HepG2 (cell line): ENCODE results near the gene TEKT5. TPM values are rescaled to one million over a fixed set of nuclear protein-coding genes. Genes with fewer than 3 reads are reported as not detected.
A peak's percentile ranks its signal among the peaks of the same experiment; 100 is the strongest.

ENCODE experiments used
- E2F5 ChIP-seq: sonication (generic); formaldehyde crosslinking; conservative IDR thresholded peaks from 2 replicates; pipeline ENCODE4 v1.4.0; 2020; ENCODE audit warnings: missing genetic modification reagents
- HNF4A ChIP-seq: sonication (generic); formaldehyde crosslinking; IDR thresholded peaks from 2 replicates; pipeline ENCODE4 v1.4.0; 2020; ENCODE audit warnings: missing genetic modification reagents
- HNRNPH1 ChIP-seq: fragments of 200-400 bp; formaldehyde crosslinking; optimal IDR thresholded peaks from 2 replicates; pipeline ENCODE3; 2017; ENCODE audit warnings: mild to moderate bottlenecking, low read depth, low read length
- KDM1A ChIP-seq: IDR thresholded peaks from 2 replicates; pipeline ENCODE4 v1.6.1; 2016; ENCODE audit warnings: missing compliant biosample characterization
- MAF1 ChIP-seq: sonication (generic); formaldehyde crosslinking; IDR thresholded peaks from 2 replicates; pipeline ENCODE4 v1.5.0; 2020; ENCODE audit warnings: missing genetic modification reagents, borderline replicate concordance
- MLLT10 ChIP-seq: sonication (generic); formaldehyde crosslinking; IDR thresholded peaks from 2 replicates; pipeline ENCODE4 v1.4.0; 2020; ENCODE audit warnings: missing genetic modification reagents
- MNT ChIP-seq: fragments of 450-650 bp; IDR thresholded peaks from 2 replicates; pipeline ENCODE4 v1.6.1; 2016
- NR0B2 ChIP-seq: sonication (generic); formaldehyde crosslinking; IDR thresholded peaks from 2 replicates; pipeline ENCODE4 v1.4.0; 2020; ENCODE audit warnings: mild to moderate bottlenecking, missing genetic modification reagents
- PPARG ChIP-seq: conservative IDR thresholded peaks from 2 replicates; pipeline ENCODE4 v1.6.1; 2016; ENCODE audit warnings: missing biosample characterization, missing genetic modification reagents
- TARDBP ChIP-seq: sonication (generic); formaldehyde crosslinking; IDR thresholded peaks from 2 replicates; pipeline ENCODE4 v1.8.0; 2022; ENCODE audit warnings: mild to moderate bottlenecking, missing genetic modification reagents
- ZBTB10 ChIP-seq: sonication (generic); formaldehyde crosslinking; IDR thresholded peaks from 2 replicates; pipeline ENCODE4 v1.4.0; 2020; ENCODE audit warnings: missing genetic modification reagents, borderline replicate concordance
- ZNF10 ChIP-seq: sonication (generic); formaldehyde crosslinking; IDR thresholded peaks from 2 replicates; pipeline ENCODE4 v1.4.0; 2020; ENCODE audit warnings: mild to moderate bottlenecking, low read depth, missing genetic modification reagents, borderline replicate concordance
- ZNF160 ChIP-seq: sonication (generic); formaldehyde crosslinking; IDR thresholded peaks from 2 replicates; pipeline ENCODE4 v1.8.0; 2022; ENCODE audit warnings: mild to moderate bottlenecking, inconsistent platforms, missing genetic modification reagents
- ZNF550 ChIP-seq: sonication (generic); formaldehyde crosslinking; IDR thresholded peaks from 2 replicates; pipeline ENCODE4 v1.4.0; 2020; ENCODE audit warnings: mild to moderate bottlenecking, missing genetic modification reagents, borderline replicate concordance
- ZNF672 ChIP-seq: sonication (generic); formaldehyde crosslinking; IDR thresholded peaks from 2 replicates; pipeline ENCODE4 v1.8.1; 2022; ENCODE audit warnings: missing genetic modification reagents
- ZNF773 ChIP-seq: sonication (generic); formaldehyde crosslinking; IDR thresholded peaks from 2 replicates; pipeline ENCODE4 v1.4.0; 2020; ENCODE audit warnings: missing genetic modification reagents, borderline replicate concordance
- ZNF800 ChIP-seq: sonication (generic); formaldehyde crosslinking; IDR thresholded peaks from 2 replicates; pipeline ENCODE4 v1.4.0; 2020; ENCODE audit warnings: missing genetic modification reagents
- polyA plus RNA-seq, 8 experiments: library from polyadenylated mRNA; depleted of rRNA in 3 of 8; stranded (reverse) in 7 of 8; unstranded in 1 of 8; fragments of >200 nt; fragmentation: Illumina TruSeq in 4 of 8; extraction: Trizol in 4 of 8; gene quantifications; 2 replicates each; pipeline versions ENCODE4 v1.2.1 to v1.2.3, GENCODE V29; 2011 to 2016; ENCODE audit warnings: low read depth in 4 of 8, missing spikeins in 1 of 8, mixed read lengths in 1 of 8; ENCODE audit not compliant: insufficient read depth in 1 of 8
- total RNA-seq, 5 experiments: library from RNA; depleted of rRNA; stranded (reverse); fragments of >200 nt; fragmentation: Illumina TruSeq; extraction: Trizol; gene quantifications; 2 replicates each; pipeline ENCODE4 v1.2.3, GENCODE V29; 2016; ENCODE audit warnings: low read depth in 1 of 5

The TEKT5 gene
- total and polyA plus RNA-seq, 2 of the 13 experiments (the other 11 are each of a cell fraction or from before 2014, with no cell fraction given): 0.16 TPM; not detected in 1

- TF ChIP-seq E2F5 (CRISPR knock-in tag): peak; percentile 75
- TF ChIP-seq ZNF550 (CRISPR knock-in tag): 0 out of 2 replicates have a peak, but pooled peaks have one; percentile 92
- 0 out of 2 replicates have a peak, but pooled peaks have one; percentile 20 for TF ChIP-seq MNT
- TF ChIP-seq NR0B2 (CRISPR knock-in tag): peak; percentile 83; the same call in 1 of the 2 replicates
- no peak for TF ChIP-seq MLLT10 (CRISPR knock-in tag)
- no peak for TF ChIP-seq HNRNPH1
- peak; percentile 94 for TF ChIP-seq ZNF773 (CRISPR knock-in tag)
- TF ChIP-seq ZNF672 (CRISPR knock-in tag): no peak
- TF ChIP-seq PPARG (CRISPR knock-in tag): peak; percentile 27; the same call in 1 of the 2 replicates
- no peak; the same call in 1 of the 2 replicates for TF ChIP-seq MAF1
- peak; percentile 88 for TF ChIP-seq ZNF160 (CRISPR knock-in tag)
- TF ChIP-seq KDM1A: no peak; the same call in 1 of the 2 replicates
- no peak for TF ChIP-seq ZNF10 (CRISPR knock-in tag)
- peak; percentile 61; the same call in 1 of the 2 replicates for TF ChIP-seq ZBTB10 (CRISPR knock-in tag)
- TF ChIP-seq TARDBP (CRISPR knock-in tag): peak; percentile 91; the same call in 1 of the 2 replicates
- TF ChIP-seq HNF4A (CRISPR knock-in tag): peak; percentile 42; the same call in 1 of the 2 replicates
- TF ChIP-seq ZNF800: peak; percentile 93
Observed at GRCh38 chr16:10743610-10744369, 49.1 kb upstream of the TEKT5 start, which contains the start of gene NUBP1 (continued).
